HG03442 (cell line): ENCODE data around the gene VKORC1.

ENCODE experiments used
- ATAC-seq: cut with Tn5 transposase; IDR thresholded peaks from one replicate; pipeline ENCODE4 v1.9.1; 2021; ENCODE audit warnings: mild to moderate bottlenecking, moderate library complexity; ENCODE audit not compliant: unreplicated experiment

Gene VKORC1

DNA sequence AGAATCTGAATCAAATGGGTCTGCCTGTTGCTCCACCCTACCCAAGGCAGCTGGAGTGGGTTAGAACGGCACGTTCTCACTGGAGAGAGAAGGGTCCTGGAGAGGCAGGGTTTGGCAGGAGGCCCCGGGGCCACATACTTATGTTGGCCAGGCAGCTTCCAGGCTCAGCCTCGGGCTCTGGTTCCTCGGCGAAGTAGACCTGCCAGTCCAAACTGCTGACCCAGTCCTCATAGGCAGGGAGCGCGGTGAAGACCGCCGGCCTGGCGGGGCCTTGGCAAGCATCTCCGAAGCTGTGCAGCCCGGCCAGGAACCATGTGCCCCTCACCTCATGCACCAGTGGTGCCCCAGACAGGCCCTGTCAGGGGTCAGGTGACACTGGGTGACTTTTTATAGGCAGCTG lies 10.6 kb downstream of the VKORC1 start:
- no peak for ATAC-seq

DNA sequence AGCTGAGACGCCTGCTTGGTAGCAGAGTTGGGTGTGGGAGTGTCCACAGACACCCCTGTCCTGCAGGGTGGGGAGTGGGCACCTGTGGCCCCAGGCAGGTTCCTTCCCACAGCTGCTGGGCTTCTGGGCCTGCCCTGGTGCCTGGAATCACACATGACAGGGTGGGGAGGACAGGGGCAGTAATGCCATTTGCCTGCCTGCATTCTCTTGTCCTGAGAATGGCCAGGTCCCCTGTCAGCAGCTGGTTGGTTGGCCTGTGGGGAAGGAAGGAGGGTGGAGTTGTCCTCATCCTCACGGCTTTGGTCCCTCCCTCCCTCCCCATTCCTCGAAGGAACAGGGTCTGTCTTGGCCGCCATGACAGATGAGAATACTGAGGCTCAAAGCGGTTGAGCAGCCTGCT lies 11.0 kb downstream of the VKORC1 start:
- no peak for ATAC-seq

DNA sequence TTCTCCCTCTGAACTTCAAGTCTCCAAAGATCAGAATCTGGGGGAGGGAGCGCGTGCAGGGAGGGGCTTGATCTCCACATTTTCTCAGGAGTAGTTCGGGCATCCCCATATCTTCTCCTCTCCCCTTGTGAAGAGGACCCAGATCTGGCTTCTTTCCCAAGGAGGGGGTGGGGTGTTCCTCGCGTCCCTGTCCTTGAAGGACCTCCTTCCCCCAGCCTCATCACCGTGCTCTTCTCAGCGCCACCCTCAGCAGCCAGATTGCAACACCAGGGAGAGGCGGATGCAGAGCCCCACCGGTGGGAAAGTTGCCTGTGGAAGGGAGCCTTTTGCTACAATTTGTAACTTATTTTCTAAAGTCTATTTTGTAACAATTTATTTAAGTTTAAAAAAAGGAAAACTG lies 11.5 kb downstream of the VKORC1 start:
- ATAC-seq: no peak

DNA sequence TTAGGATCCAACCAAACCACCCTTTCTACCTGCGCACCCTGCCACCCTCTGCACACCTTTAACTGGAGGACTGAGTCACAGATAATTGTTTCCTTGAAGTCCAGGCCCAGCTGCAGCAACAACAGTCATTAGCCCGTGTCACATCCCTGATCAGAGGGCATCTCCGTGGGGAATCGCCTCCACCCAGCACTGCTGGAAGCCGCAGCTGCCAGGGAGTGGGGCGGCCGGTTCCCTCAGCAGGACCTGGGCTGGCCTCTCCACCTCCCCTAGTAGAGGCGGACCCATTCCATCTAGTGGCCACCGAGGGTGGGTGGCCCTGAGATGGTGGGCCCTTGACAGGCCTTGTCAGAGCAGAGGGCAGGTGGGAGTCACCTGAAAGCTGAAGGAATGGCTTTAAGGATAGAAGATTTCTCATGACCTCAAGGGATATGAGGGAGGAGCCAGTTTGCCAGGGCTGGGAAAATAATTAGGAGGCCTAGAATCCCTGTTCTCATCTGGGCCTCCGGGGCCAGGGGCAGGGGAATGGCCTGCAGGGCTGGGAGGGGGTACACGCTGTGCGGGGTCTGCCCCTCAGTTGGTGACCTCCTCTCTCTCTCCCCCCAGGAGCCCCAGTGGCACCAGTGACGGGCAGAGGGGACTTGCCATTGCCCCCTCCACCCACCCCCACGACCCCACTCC lies 12.1 kb downstream of the VKORC1 start:
- ATAC-seq: no peak

DNA sequence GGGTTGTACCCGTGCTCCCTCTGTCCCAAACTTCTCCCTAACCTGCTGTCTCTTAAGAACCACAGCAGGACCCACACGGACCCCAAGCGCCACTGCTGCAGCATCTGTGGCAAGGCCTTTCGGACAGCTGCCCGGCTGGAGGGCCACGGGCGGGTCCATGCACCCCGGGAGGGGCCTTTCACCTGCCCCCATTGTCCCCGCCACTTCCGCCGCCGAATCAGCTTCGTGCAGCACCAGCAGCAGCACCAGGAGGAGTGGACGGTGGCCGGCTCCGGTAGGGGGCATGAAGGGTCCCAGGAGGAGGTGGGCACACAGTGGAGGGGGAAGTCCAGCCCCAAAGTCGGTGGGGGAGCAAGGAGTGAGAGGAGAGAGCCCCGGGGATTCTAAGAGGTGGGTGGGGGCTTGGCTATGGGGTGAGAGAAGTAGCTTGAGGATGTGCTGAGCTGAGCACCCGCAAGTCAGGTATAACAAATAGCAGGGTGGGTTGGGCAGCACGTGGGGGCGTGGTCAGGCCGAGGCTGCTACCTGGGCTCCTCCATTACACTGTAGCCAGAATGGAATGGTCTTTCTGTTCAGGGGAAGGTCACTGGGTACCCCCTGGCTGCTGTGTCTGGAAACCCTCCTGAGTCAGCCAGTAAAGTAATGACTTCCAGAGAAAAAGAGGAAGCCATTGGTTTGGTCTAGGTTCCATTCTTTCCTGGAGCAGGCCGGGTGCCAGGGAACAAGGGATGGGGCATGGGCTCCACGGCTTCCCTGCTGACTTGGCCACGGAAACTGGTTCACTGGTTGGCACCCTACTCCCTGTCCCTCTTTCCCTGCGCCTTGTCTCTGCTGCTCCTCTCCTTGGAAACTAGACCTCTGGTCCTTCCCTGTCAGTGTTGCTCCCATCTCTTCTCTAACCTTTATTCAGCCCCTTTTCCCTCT lies 12.9 kb downstream of the VKORC1 start:
- no peak for ATAC-seq

DNA sequence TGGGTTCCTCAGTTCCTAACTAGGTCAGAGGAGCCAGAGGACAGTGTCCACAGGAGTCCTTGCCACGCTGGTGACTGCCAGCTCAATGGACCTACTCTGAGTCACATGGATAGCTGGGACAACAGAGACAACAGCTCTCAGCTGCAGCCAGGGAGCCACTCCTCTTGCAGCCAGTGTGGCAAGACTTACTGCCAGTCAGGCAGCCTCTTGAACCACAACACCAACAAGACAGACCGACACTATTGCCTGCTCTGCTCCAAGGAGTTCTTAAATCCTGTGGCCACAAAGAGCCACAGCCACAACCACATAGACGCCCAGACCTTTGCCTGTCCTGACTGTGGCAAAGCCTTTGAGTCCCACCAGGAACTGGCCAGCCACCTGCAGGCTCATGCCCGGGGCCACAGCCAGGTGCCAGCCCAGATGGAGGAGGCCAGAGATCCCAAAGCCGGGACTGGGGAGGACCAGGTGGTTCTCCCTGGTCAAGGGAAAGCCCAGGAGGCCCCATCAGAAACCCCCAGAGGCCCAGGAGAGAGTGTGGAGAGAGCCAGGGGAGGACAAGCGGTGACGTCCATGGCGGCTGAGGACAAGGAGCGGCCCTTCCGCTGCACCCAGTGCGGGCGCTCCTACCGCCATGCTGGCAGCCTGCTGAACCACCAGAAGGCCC lies 13.7 kb downstream of the VKORC1 start:
- no peak for ATAC-seq

DNA sequence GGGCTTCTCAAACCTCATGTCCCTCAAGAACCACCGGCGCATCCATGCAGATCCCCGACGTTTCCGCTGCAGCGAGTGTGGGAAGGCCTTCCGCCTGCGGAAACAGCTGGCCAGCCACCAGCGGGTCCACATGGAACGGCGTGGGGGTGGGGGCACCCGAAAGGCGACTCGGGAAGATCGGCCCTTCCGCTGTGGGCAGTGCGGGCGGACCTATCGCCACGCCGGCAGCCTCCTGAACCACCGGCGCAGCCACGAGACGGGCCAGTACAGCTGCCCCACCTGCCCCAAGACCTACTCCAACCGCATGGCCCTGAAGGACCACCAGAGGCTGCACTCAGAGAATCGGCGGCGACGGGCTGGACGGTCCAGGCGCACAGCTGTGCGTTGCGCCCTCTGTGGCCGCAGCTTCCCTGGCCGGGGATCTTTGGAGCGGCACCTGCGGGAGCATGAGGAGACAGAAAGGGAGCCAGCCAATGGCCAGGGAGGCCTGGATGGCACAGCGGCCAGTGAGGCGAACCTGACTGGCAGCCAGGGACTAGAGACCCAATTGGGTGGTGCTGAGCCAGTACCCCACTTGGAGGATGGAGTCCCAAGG lies 14.5 kb downstream of the VKORC1 start:
- ATAC-seq: no peak

DNA sequence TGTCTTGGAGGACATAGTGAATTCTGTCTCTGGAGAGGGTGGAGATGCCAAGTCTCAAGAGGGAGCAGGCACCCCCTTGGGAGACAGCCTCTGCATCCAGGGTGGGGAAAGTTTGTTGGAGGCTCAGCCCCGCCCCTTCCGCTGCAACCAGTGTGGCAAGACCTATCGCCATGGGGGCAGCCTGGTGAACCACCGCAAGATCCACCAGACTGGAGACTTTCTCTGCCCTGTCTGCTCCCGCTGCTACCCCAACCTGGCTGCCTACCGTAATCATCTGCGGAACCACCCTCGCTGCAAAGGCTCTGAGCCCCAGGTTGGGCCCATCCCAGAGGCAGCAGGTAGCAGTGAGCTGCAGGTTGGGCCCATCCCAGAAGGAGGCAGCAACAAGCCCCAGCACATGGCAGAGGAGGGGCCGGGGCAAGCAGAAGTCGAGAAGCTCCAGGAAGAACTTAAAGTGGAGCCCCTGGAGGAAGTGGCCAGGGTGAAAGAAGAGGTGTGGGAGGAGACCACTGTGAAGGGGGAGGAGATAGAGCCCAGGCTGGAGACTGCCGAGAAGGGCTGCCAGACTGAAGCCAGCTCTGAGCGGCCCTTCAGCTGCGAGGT lies 15.2 kb downstream of the VKORC1 start:
- ATAC-seq: no peak

DNA sequence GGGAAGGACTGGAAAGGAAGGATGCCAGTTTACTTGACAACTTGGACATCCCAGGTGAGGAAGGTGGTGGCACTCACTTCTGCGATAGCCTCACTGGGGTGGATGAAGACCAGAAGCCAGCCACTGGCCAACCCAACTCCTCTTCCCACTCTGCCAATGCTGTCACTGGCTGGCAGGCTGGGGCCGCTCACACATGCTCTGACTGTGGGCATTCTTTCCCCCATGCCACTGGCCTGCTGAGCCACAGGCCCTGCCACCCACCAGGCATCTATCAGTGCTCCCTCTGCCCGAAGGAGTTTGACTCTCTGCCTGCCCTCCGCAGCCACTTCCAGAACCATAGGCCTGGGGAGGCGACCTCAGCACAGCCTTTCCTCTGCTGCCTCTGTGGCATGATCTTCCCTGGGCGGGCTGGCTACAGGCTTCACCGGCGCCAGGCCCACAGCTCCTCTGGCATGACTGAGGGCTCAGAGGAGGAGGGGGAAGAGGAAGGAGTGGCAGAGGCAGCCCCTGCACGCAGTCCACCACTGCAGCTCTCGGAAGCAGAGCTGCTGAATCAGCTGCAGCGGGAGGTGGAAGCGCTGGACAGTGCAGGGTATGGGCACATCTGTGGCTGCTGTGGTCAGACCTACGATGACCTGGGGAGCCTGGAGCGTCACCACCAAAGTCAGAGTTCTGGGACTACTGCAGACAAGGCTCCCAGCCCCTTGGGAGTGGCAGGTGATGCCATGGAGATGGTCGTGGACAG lies 15.8 kb downstream of the VKORC1 start:
- ATAC-seq: no peak

DNA sequence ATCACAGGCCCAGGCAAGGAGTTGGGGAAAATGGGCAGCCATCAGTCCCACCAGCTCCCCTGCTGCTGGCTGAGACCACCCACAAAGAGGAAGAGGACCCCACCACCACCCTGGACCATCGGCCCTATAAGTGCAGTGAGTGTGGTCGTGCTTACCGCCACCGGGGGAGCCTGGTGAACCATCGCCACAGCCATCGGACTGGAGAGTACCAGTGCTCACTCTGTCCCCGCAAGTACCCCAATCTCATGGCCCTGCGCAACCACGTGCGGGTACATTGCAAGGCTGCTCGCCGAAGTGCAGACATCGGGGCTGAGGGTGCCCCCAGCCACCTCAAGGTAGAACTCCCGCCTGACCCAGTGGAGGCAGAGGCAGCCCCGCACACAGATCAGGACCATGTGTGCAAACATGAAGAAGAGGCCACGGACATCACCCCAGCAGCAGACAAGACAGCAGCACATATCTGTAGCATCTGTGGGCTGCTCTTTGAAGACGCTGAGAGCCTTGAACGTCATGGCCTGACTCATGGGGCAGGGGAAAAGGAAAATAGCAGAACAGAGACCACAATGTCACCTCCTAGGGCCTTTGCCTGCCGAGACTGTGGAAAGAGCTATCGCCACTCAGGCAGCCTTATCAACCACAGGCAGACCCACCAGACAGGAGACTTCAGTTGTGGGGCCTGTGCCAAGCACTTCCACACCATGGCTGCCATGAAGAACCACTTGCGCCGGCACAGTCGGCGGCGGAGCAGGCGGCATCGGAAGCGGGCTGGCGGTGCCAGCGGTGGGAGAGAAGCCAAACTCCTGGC lies 16.8 kb downstream of the VKORC1 start:
- ATAC-seq: no peak

DNA sequence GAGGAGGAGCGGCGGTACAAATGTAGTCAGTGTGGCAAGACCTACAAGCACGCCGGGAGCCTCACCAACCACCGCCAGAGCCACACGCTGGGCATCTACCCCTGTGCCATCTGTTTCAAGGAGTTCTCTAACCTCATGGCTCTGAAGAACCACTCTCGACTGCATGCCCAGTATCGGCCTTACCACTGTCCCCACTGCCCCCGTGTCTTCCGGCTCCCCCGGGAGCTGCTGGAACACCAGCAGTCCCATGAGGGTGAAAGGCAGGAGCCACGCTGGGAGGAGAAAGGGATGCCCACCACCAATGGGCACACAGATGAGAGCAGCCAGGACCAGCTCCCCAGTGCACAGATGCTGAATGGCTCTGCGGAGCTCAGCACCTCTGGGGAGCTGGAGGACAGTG lies 17.6 kb downstream of the VKORC1 start:
- ATAC-seq: no peak

DNA sequence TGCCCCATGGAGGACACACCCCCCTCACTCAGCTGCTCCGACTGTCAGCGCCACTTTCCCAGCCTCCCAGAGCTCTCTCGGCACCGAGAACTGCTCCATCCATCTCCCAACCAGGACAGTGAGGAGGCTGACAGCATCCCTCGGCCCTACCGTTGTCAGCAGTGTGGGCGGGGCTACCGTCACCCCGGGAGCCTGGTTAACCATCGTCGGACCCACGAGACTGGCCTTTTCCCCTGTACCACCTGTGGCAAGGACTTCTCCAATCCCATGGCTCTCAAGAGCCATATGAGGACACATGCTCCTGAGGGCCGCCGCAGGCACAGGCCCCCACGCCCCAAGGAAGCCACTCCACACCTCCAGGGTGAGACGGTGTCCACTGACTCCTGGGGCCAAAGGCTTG lies 18.3 kb downstream of the VKORC1 start:
- no peak for ATAC-seq

DNA sequence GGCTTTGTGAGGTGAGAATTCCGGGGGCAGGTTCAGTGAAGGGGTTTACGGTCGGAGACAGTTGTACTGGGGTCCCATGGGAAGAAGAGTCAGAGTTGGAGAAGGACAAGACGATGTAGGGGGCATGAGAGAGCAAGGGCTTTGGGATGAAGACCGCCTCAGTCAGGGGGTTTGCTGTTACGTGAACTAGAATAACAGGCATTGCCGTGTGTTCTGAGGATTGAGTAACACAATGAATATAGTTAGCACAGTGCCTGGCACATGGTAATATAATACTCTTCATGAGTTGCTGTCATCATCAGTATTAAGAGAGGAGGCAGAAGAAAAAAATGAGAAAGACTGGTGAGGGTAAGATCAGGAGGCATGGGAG lies 19.8 kb downstream of the VKORC1 start:
- ATAC-seq: no peak

DNA sequence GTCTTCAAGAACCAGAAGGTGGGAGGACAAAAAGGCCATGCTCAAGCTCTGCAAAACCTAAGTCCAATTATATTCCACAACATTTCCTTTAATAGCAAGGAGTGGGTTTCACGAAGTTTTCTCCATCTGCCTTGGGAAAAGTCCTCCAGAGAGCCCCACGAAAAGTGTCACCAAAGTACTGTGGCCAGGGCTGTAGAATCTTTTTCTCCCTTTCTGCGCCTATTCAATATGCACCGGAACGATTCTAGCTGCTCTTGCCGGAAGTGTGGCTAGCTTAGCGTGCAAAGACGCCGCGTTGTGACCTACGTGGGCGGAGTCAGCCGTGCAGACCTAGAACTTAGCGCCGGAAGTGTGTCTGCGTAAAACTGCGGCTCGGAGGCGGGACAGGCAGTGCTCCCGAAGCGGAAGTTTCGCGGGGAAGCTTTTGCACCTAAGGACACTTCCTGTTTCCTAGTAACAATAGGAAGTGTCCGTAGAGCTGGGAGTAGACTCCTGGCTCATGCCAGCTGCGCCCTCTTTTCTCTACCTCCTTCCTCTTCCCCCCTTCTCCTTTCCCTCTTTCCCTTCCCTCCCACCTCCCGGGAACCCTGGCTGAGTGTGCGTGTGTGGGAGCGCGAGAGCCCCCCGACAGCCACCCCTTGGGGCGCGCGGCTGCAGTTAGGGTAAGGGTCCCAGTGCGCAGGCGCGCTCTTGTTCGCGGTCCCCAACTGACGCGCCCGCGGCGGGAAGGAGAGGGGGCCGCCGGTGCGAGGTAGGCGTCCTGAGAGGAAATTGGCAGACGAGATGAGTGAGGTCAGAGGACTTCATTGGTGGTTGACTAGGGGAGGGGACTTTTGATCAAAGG lies 20.4 kb downstream of the VKORC1 start, which contains the start of the genes ZNF646 and ZNF668:
ZNF646 (plus strand) TSS at position 453 of the 844 bp plus-strand sequence. CDS start 1,903 bp downstream, outside the sequence.
ZNF668 (minus strand) TSS at position 271 of the 844 bp plus-strand sequence. CDS start 9,781 bp downstream, outside the sequence.
- peak; percentile 66 for ATAC-seq

DNA sequence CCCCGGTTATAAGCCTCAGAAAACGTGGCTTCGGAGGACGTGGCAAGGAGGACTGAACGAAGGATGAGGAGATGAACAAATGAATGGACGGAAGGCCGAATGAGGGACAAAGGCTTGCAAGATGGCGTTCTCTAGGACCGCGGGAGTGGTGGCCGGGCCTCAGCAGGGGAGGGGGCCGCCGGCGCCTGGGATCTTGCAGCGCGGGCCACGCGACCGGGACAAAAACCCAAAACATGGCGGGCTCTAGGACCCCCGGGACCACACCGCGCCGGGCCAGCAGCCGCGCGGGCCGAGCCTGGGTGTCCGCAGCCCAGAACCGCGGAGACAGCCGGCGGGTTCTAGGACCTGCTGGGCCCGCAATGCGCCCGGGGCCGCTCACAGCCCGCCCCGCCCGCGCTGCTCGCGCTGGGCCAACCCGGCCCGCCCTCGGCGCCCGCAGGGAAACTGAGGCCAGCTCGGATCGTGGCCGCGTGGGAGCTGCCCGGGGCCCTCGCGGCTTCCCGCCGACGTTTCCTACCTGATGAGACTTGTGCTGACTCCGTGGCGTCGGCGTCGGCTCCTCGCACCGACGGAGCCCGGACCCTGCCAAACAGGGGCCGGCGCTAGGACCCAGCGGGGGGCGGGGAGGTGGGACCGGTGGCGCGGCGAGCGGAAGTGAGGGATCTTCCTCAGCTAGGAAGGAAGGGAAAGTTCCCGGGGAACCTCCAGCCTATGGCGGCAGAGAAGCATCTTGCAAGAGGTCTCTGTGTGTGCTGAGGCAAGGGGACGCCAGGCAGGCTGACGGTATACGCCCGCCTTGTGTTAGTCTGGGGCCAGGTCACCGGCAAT lies 21.2 kb downstream of the VKORC1 start:
- peak; percentile 49 for ATAC-seq

DNA sequence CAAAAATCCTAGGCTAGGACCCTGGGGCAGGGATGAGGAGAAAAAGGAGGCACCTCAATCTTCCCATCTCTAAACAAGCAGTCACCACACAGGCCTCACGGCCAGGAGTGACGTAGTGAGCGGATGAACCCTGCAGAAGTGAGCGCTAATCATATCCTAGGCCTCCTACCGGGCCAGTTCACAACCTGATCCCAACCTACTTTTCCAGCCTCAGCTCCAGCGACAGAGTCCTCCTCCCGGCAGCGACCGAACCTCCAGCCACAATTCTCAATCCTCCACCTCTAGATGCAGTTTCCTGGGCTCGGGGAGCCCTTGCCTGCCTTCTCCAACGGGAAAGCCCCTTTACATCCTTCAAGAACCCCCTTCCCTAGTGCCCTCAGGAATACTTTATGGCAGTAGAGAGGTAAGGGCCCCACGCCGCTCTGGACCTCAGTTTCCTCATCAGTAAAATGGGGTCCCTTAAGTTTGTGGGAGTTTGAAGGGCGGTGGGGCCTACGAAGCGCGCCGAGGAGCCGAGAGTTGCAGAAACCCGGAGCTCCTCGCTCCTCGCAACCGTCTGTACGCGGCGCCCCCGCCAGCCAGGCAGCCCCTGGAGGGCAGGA lies 22.0 kb downstream of the VKORC1 start:
- ATAC-seq: peak; percentile 2

DNA sequence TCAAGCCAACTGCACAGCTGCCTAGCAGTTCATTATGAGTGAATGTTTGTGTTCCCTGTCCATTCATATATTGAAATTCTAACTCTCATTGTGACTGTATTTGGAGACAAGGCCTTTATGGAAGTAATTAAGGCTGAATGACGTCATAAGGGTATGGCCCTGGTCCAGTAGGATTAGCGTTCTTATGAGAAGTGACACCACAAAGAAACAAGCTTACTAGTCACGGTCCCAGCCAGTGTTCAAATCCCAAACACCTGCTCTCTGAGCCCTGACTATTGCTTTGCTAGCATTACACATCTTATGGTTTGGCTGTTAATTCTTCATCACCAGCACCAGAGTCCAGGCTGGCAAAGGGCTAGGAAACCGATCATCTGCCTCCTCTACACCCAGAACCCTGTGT lies 22.7 kb downstream of the VKORC1 start:
- ATAC-seq: no peak
